CMK (cell line): ENCODE data around the gene MLPH.

Experiments
- DNase-seq: peaks from one replicate; pipeline ENCODE4 v3.0.0-alpha.2; 2010; ENCODE audit warnings: low read depth

Gene MLPH

DNA sequence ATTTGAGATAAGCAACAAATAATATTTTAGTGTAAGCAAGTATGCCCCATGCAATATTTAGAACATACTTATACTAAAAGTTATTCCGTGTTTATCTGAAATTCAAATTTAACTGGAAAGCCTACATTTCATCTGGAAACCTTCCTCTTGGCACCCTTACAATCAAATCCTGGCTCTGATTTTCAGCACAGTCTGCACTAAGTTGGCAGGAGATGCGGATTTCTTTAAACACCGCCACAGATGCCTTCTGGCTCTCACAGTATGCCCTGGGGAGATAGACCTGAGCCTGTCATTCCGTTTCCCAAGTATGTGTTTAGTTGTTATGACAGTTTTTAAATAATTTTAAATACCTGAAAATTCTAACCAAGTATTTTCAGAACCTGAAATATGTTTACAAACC lies 7.3 kb upstream of the MLPH start:
- DNase-seq: no peak

- no peak for DNase-seq
Measured at GRCh38 chr2:237480556-237480955, 6.5 kb upstream of the MLPH start.

GRCh38 chr2:237480988-237481525 lies 6.0 kb upstream of the MLPH start:
- DNase-seq: no peak

GRCh38 chr2:237482485-237482884 lies 4.6 kb upstream of the MLPH start:
- DNase-seq: no peak

- DNase-seq: no peak
Measured at GRCh38 chr2:237483018-237483731, 3.9 kb upstream of the MLPH start.

GRCh38 chr2:237485304-237485703 lies 1.7 kb upstream of the MLPH start:
- no peak for DNase-seq

DNA sequence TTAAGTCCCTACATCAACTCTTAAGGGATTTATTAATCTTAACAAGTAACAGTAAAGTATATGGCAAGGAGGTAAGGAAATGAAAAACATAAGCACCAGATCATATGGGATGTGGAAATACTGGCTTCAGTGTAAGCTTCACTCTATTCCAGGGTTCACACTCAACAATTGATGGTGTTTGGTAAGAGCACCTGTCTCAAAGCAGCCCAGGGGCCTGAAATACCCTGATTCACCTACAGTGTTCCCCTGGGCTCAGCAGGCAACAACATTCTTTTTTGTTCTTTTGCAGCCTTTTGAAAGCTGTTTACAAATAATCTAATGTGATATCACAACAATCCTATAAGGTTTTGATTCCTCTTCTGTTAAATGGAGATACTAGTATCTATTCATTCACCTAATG lies 1.2 kb upstream of the MLPH start:
- no peak for DNase-seq

DNA sequence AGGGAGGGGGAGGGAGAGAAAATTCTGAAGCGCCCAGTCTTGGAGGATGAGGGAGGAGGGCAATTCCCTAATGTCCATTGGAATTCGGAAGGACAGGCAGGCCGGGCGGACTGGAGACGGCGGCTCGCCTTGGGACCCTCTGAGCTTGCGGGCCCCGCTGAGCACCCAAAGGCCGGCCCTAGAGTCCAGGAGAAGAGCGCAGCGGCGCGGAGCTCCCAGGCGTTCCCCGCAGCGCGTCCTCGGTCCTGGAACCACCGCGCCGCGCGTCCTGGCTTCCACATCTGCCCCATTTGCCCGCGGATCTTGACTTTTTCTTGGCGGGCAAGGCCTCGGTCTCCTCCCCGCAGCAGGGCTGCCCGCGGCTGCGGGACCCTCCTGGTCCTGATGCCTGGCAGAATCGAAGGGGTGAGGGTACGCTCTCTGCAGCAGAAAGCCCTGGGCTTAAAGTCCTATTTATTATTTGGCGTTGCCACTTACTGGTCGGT lies 675 bp upstream of the MLPH start:
- DNase-seq: no peak

DNA sequence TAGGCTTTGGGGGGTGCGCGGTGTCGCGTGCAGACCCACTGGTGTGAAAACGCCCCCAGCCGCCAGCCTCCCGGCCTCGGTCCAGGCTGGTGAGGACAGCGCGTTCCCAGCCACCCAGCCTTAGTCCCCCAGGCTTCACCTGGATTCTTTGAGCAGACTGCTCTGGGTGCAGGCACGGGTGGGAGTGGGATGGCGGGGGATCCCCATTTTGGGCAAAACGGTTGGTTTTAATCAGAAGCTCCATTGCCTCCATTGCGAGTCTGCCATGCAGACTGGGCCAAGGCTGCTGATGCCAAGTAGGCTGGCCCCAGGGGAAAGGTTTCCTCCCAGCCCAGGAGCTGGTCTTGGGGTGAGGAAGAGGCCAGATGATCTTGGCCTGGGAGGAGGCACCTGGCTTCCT lies 445 bp downstream of the MLPH start:
- no peak for DNase-seq

- no peak for DNase-seq
Measured at GRCh38 chr2:237488295-237488694, 1.2 kb downstream of the MLPH start.

- DNase-seq: no peak
Measured at GRCh38 chr2:237488901-237489860, 2.1 kb downstream of the MLPH start.

DNA sequence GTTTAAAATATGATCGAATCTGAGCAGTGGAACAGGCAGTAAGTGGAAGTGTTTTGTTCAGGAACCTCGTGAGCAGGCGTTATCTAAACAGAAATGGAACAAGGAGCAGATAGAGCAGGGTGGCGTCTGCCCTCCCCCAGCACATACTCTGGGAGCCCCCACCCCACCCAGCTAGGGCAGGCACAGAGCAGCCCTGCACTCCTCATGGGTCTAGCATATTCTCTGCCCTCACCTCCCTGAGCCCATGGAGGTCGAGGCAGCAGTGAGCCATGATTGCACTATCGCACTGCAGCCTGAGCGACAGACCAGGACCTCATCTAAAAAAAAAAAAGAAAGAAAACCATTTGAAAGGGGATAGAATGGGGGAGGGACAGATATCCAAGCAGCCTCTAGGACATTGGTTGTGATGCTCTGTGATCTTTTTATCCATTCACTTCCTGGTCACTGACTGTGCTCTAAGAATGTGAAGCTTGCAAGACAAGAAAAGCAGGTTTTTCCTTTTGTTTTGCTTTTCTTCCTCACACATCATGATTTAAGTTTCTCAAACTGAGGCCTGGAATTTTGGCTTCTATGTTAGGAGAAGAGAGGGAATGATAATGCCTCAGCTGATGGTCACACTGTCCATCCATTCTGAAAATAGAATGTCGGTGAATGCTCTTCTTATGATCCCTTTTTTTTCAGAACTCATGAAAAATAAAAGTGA lies 3.1 kb downstream of the MLPH start:
- no peak for DNase-seq

DNA sequence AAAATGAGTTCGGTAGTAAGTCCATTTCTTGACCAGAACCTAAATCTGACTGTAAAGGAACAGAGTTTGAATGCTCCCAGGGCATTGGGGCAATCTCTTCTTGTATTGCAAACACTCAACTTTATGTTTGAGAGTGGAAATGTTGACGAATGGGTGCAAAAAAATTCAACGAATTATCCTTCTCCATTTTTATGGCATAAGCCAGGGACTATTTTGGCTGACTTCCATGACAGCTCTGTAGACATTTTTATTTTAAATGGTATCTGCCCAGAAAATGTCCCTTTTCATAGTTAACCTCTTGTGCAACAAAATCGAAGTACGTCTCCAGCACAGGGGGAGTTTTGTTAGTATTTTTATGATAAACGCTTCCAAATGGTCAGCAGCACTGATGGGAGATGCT lies 3.7 kb downstream of the MLPH start:
- DNase-seq: no peak

GRCh38 chr2:237491515-237492118 lies 4.6 kb downstream of the MLPH start:
- no peak for DNase-seq

GRCh38 chr2:237492137-237492890 lies 5.3 kb downstream of the MLPH start:
- no peak for DNase-seq

DNA sequence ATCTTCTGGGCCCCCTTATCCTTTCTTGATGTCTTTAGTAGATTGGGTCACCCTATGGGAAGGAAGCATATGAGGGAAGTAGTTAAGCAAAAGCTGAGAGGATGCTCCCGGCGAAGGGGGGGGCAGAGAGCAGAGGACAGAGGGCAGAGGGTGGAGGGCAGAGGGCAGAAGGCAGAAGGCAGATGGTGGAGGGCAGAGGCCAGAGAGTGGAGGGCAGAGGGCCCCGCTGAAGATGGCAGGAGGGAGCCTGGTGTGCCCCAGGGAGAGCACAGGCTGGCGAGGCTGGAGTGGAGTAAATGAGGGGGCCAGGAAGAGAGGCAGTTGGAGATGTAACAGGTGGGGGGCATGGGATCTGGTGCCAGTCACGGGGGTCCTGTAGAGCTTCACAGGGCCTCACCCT lies 7.0 kb downstream of the MLPH start:
- no peak for DNase-seq

- no peak for DNase-seq
Measured at GRCh38 chr2:237495521-237496117, 8.6 kb downstream of the MLPH start.

- no peak for DNase-seq
Measured at GRCh38 chr2:237496428-237496827, 9.4 kb downstream of the MLPH start.

GRCh38 chr2:237497009-237497837 lies 10.2 kb downstream of the MLPH start:
- DNase-seq: no peak

DNA sequence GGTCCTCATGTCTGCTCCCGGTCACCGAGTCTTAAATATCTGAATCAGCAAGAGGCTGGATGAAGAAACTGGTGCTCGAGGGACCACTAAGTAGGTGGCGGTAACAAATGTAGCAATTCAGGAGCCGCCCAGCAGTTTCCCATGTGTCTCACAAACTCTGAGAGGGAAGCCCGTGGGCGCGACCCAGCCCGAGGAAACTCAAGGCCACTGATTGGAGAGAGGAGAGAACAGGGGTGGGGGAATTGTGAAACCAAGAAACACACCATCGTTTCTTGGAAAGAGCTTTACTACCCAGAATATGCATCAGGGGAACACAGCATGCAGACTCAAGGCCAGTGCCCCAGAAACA lies 10.8 kb downstream of the MLPH start:
- DNase-seq: no peak
